Right hindlimb (tissue), 1 donor: ENCODE results near the gene KLK6.

Source experiments
- DNase-seq: peaks from one replicate; pipeline ENCODE4 v3.0.0-alpha.2; 2018

The KLK6 gene

GRCh38 chr19:50909240-50910070 is 59.9 kb downstream of the KLK6 start:
- peak; percentile 45 for DNase-seq
